Cardiac muscle cell (in vitro differentiated cells and primary cell): Measurements from ENCODE around the gene PSMD11. TPM values are rescaled to one million over a fixed set of nuclear protein-coding genes. Genes with fewer than 3 reads are reported as not detected.
A peak's percentile ranks its signal among the peaks of the same experiment; 100 is the strongest.

ENCODE experiments used
- DNase-seq, 2 donors: peaks; one replicate each; pipeline versions ENCODE4 v3.0.0 to v3.0.0-alpha.2; 2010 to 2017; ENCODE audit warnings: low read depth in 1 of 2, low spot score in 1 of 2
- H3K27ac ChIP-seq: fragments of 200-600 bp; sonication (generic); 2 replicates; pipeline ENCODE4 v1.5.1; 2016
- H3K27me3 ChIP-seq: fragments of 200-600 bp; sonication (generic); 2 replicates; pipeline ENCODE4 v1.6.0; 2016; ENCODE audit warnings: control low read depth
- H3K36me3 ChIP-seq: fragments of 200-600 bp; sonication (generic); 2 replicates; pipeline ENCODE4 v1.5.1; 2016; ENCODE audit warnings: control low read depth
- H3K4me1 ChIP-seq: fragments of 200-600 bp; sonication (generic); 2 replicates; pipeline ENCODE4 v1.8.1; 2017; ENCODE audit warnings: low read depth, mild to moderate bottlenecking, mixed run types
- H3K4me3 ChIP-seq: fragments of 200-600 bp; sonication (generic); 2 replicates; pipeline ENCODE4 v1.5.1; 2016; ENCODE audit warnings: mild to moderate bottlenecking
- H3K9me3 ChIP-seq: fragments of 200-600 bp; sonication (generic); 2 replicates; pipeline ENCODE4 v1.5.1; 2017; ENCODE audit warnings: low read depth, mild to moderate bottlenecking, control low read depth
- polyA plus RNA-seq: library from polyadenylated mRNA; unstranded; fragments of >200 nt; fragmentation: Nextera tagmentation; extraction: Ambion mirVana; gene quantifications from 2 replicates; pipeline ENCODE4 v1.2.1, GENCODE V29; 2016
- total RNA-seq: library from RNA; depleted of rRNA; stranded (reverse); fragments of >200 nt; gene quantifications from 2 replicates; pipeline ENCODE4 v1.2.3, GENCODE V29; 2016
- TF ChIP-seq, protein P1 (sequence below): IDR thresholded peaks from 2 replicates; pipeline ENCODE4 v1.5.1; 2012; ENCODE audit warnings: low read depth, mild to moderate bottlenecking, low read length

Gene PSMD11
- total and polyA plus RNA-seq, 2 experiments from 2014 or later, result 28.7 to 143 TPM

DNA sequence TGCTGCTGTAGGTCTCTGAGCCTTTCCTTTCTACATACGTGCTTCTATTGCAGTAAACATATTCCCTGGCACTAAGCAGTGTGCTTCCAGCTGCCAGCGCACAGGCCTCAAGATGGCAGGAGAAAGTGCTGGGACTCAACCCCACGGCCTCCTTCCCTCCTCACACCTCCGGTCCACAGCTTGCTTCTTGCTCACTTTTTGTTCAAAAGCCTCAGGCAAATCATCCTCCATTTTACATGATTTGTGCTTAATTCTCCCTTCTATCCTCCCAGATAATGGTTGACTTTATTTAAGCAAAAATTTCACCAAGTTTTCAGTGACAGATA, 47.9 kb downstream of the PSMD11 start:
- no peak overlapping the region for H3K4me3 ChIP-seq
- no peak for DNase-seq
- TF ChIP-seq, protein P1, sequence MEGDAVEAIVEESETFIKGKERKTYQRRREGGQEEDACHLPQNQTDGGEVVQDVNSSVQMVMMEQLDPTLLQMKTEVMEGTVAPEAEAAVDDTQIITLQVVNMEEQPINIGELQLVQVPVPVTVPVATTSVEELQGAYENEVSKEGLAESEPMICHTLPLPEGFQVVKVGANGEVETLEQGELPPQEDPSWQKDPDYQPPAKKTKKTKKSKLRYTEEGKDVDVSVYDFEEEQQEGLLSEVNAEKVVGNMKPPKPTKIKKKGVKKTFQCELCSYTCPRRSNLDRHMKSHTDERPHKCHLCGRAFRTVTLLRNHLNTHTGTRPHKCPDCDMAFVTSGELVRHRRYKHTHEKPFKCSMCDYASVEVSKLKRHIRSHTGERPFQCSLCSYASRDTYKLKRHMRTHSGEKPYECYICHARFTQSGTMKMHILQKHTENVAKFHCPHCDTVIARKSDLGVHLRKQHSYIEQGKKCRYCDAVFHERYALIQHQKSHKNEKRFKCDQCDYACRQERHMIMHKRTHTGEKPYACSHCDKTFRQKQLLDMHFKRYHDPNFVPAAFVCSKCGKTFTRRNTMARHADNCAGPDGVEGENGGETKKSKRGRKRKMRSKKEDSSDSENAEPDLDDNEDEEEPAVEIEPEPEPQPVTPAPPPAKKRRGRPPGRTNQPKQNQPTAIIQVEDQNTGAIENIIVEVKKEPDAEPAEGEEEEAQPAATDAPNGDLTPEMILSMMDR, result no peak
- H3K27me3 ChIP-seq, result no peaks in the 10 kb centered on the region
- no peaks in the 10 kb centered on the region for H3K36me3 ChIP-seq
- peaks cover 26% of the 10 kb centered on the region for H3K4me1 ChIP-seq
- no peaks in the 10 kb centered on the region for H3K9me3 ChIP-seq
- no peak overlapping the region for H3K27ac ChIP-seq

DNA sequence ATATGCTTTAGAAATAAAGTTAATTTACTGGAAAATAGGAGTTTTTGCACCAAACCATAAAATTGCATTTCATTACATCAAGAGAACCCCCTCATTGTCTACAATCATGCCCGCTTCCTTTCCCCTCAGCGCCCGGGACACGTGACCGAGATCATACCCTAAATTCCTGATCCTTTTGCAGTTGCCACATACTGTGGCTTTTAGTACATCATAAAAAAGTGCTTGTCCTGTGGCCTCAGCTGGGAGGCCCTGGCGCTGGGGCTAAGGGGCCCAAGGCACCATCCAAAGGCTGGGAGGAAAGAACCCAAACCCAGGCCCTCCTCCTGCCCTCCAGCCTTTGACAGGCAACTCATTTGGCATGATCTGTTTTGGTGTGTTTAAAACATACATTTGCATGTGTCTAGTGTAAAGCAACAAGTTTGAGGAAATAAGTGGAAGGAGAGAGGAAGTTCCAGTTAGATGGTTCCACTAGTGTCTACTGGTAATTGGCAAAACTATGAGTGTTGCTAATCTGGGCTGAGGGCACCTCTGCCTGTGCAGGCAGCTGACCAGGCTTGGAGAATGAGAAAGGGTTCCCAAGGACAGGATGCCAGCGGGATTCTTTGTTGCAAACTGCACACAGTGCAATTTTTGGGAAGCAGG, 48.5 kb downstream of the PSMD11 start:
- no peaks in the 10 kb centered on the region for H3K36me3 ChIP-seq
- TF ChIP-seq, protein P1, result no peak
- peaks cover 24% of the 10 kb centered on the region for H3K4me1 ChIP-seq
- no peak overlapping the region for H3K27ac ChIP-seq
- no peak for DNase-seq
- no peaks in the 10 kb centered on the region for H3K27me3 ChIP-seq
- H3K9me3 ChIP-seq, result no peaks in the 10 kb centered on the region
- H3K4me3 ChIP-seq, result no peak overlapping the region

DNA sequence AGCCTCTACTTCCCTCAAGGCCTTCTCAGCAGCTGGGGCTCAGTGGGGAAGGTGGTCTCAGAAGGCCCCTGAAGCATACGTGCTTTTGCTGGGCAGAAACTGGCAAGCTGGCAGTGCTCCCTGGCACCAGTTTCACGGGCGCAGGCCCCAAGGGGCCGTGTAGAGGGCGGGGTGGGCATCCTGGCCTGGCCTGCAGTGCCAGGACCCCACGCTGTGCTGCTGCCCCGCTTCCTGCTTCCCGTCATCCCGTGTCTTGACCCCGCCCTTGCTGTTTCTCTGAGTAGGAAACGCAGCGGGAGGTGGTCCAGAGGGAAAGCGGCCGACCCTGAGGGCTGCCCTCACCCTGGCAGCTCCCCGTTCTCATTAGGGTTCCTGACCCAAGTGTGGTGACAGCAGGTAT, 49.3 kb downstream of the PSMD11 start:
- H3K27ac ChIP-seq, result no peak overlapping the region
- H3K4me3 ChIP-seq, result no peak overlapping the region
- no peaks in the 10 kb centered on the region for H3K27me3 ChIP-seq
- no peaks in the 10 kb centered on the region for H3K36me3 ChIP-seq
- no peaks in the 10 kb centered on the region for H3K9me3 ChIP-seq
- peaks cover 24% of the 10 kb centered on the region for H3K4me1 ChIP-seq
- no peak for DNase-seq
- TF ChIP-seq, protein P1, result no peak

DNA sequence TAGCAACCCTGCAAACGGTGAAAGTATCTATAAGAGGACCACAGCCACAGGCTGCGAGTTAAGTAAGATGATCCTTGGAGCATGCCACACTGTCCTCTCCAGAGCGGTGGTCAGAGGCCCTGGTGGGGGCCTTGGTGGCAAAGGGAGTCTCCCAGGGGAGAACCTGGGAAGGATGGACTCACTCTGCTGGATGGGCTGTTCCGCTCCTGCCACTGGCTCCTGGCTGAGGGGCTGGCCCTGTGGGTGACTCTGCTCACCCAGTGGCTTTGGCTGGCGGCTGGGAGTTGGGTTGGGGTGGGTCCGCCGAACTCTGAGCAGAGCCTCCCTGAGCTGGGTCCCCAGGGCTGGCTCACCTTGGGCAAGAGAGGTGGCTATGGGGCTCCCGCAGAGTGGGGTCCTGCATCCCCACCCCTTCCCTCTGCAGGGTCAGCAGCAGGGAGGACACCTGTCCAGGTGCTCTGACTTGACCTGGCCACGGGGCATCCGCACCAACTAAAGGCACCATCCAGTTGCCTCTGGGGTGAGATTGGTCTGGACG, 49.7 kb downstream of the PSMD11 start:
- H3K9me3 ChIP-seq, result no peaks in the 10 kb centered on the region
- TF ChIP-seq, protein P1, result no peak
- H3K4me1 ChIP-seq, result peaks cover 27% of the 10 kb centered on the region
- H3K36me3 ChIP-seq, result no peaks in the 10 kb centered on the region
- no peak overlapping the region for H3K27ac ChIP-seq
- no peak overlapping the region for H3K4me3 ChIP-seq
- DNase-seq, result no peak
- no peaks in the 10 kb centered on the region for H3K27me3 ChIP-seq

DNA sequence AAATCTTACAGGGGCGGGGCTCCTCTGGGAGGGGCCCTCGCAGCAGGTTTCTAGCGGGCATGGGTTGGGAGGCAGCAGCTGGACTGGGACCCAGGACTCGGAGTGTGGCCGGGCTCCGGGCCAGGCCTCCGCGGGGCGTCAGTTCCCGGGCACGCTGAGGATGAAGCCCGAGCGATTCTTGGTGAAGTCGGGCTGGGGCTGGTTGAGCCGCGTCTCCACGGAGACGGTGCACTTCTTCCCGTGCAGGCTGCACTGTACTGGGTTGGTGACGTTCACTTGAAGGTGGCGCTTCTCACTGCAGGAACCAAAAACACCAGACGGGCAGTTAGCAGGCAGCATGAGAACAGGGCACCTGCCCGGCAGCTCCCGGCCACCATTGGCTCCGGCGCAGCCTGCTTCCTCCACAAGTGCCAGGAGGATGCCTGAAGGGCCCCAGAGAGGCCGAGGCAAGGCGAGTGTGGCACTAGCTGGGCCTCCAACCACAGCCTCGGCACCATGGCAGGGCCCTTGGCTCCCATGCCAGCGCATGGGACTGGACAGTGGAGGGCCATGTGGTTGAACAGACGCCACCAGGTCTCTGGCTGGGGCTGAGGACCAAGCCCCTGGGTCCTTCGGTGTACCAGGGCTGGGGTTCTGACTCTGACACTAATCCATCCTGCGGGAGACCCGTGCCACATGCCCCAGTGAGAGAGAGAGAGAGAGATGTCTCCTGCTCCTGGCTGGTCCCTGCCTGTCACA, 50.5 kb downstream of the PSMD11 start:
- no peaks in the 10 kb centered on the region for H3K9me3 ChIP-seq
- H3K4me3 ChIP-seq, result no peak overlapping the region
- TF ChIP-seq, protein P1, result no peak
- no peaks in the 10 kb centered on the region for H3K36me3 ChIP-seq
- no peaks in the 10 kb centered on the region for H3K27me3 ChIP-seq
- DNase-seq, result no peak
- peaks cover 27% of the 10 kb centered on the region for H3K4me1 ChIP-seq
- peak overlapping the region; percentile 81 for H3K27ac ChIP-seq
